B cell (primary cell): ENCODE data around the gene DTHD1.

Source experiments
- EZH2 ChIP-seq: IDR thresholded peaks from 2 replicates; pipeline ENCODE4 v1.6.1; 2012; ENCODE audit warnings: borderline replicate concordance, low read depth, mild to moderate bottlenecking, moderate library complexity, low read length; ENCODE audit not compliant: insufficient read depth, poor library complexity, severe bottlenecking
- TF ChIP-seq, protein P1 (sequence below): fragments of 200-600 bp; IDR thresholded peaks from one replicate; pipeline ENCODE4 v1.8.0; 2022; ENCODE audit warnings: antibody characterized with exemption, mild to moderate bottlenecking

DNA sequence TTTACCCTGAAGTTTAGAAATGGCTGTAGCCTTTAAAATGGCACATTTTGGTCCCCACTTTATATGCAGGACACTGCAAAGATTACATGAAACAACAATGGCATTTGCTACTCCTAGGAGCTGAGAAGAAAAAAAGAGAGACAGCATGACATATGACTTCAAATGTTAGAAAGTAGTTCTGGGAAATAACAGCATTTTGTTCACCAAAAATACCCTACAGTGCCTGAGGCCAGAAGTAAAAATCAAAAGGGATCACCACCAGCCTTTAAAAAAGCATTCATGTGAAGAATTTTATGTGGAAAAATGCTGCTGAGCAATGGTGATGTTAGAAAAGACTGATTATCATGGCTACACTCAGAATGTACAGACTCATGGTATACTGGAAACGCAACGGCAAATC is 110.0 kb downstream of the DTHD1 start:
- TF ChIP-seq, protein P1, sequence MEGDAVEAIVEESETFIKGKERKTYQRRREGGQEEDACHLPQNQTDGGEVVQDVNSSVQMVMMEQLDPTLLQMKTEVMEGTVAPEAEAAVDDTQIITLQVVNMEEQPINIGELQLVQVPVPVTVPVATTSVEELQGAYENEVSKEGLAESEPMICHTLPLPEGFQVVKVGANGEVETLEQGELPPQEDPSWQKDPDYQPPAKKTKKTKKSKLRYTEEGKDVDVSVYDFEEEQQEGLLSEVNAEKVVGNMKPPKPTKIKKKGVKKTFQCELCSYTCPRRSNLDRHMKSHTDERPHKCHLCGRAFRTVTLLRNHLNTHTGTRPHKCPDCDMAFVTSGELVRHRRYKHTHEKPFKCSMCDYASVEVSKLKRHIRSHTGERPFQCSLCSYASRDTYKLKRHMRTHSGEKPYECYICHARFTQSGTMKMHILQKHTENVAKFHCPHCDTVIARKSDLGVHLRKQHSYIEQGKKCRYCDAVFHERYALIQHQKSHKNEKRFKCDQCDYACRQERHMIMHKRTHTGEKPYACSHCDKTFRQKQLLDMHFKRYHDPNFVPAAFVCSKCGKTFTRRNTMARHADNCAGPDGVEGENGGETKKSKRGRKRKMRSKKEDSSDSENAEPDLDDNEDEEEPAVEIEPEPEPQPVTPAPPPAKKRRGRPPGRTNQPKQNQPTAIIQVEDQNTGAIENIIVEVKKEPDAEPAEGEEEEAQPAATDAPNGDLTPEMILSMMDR, result no peak
- no peak for TF ChIP-seq EZH2
